NOMO-1 treated with DMSO at 0.1 percent for 48 hours (cell line): ENCODE results near the gene DOCK2.
"Not testable (repeated sequence)": the region's sequence is repeated elsewhere in the genome, so short reads cannot be mapped to it uniquely, and the experiment has no call there.

Experiments
- DNase-seq: peaks from one replicate; lab custom pipeline; 2025; ENCODE audit not compliant: unreplicated experiment; lab: John Stamatoyannopoulos, UW

The DOCK2 gene

DNA sequence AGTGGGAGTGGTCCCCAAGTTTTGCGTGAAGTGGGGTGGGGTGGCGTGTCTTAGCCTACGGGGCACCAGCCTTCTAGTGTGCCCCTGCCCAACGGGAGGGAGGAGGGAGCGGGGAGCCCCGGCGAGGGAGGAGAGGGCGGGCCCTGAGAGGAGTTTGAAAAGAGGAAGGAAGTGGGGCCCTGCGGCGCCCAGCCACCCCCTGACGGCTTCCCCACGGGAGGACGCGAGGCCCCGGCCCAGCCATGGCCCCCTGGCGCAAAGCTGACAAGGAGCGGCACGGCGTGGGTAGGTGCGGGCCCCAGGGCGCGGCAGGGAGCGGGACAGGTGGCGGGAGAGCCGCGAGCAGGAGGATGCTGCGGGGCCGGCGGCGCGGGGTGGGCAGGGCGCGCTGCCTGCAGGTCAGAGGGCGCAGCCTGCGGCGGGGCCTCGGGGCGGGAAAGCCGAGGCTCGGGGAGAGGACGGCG is at the start of gene DOCK2:
DOCK2 (plus strand) TSS at position 191 of the 464 bp plus-strand sequence; CDS start at position 243, 52 bp downstream.
- DNase-seq = peak; percentile 91

- no peak for DNase-seq
These were observed 46.5 kb upstream of the DOCK2 start for GRCh38 chr5:169590602-169591001.

- no peak for DNase-seq
These were observed 45.4 kb upstream of the DOCK2 start for GRCh38 chr5:169591636-169592035.

GRCh38 chr5:169592937-169593650 is 44.0 kb upstream of the DOCK2 start:
- no peak for DNase-seq

- DNase-seq = no peak
These were observed 41.8 kb upstream of the DOCK2 start for GRCh38 chr5:169595172-169595820.

DNA sequence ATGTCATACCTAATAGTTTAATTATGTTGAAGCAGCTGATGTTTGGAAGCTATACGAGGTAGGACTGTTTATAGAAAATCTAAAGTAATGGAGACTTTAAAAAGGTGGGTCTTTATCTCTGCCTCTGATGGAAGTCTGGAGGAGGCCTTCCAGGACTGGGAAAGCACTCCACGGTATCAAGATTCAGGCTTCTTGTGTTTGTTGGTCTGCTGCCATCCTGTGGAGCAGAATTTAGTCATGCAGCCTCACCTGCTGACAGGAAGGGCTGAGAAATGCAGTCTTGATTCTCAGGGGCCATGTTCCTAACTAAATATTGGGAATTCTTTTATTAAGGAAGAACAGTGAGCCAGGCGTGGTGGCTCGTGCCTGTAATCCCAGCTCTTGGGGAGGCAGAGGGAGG is 37.6 kb upstream of the DOCK2 start:
- DNase-seq = no peak

- no peak for DNase-seq
These were observed 34.5 kb upstream of the DOCK2 start for GRCh38 chr5:169602535-169602934.

GRCh38 chr5:169606279-169606678 is 30.8 kb upstream of the DOCK2 start:
- DNase-seq = no peak

- DNase-seq = no peak
These were observed 29.2 kb upstream of the DOCK2 start for GRCh38 chr5:169607882-169608281.

GRCh38 chr5:169609716-169610115 is 27.4 kb upstream of the DOCK2 start:
- DNase-seq = no peak

DNA sequence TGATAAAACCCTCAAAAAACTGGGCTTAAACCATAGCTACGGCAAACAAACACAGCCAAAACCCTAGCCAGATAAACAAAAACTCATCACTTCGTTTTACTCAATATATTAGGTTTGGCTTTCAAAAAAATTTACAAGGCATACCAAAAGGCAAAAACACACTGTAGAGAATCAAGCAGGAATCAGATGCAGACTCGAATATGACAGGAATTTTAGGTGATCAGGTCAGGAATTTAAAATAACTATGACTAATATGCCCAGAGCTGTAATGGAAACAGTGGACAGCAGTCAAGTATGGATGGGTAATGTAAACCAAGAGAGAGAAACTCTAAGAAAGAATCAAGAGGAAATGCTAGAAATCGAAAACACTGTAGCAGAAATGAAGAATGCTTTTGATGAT is 26.5 kb upstream of the DOCK2 start:
- no peak for DNase-seq

- no peak for DNase-seq
These were observed 21.5 kb upstream of the DOCK2 start for GRCh38 chr5:169615561-169615960.

DNA sequence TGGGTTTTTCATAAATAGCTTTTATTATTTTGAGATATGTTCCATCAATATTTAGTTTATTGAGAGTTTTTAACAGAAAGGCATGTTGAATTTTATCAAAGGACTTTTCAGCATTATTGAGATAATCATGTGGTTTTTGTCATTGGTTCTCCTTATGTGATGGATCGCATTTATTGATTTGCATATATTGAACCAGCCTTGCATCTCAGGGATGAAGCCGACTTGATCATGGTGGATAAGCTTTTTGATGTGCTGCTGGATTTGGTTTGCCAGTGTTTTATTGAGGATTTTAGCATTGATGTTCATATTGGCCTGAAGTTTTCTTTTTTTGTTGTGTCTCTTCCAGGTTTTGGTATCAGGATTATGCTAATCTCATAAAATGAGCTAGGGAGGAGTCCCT is 12.8 kb upstream of the DOCK2 start:
- not testable (repeated sequence) for DNase-seq

- no peak for DNase-seq
These were observed 10.3 kb upstream of the DOCK2 start for GRCh38 chr5:169626779-169627178.

DNA sequence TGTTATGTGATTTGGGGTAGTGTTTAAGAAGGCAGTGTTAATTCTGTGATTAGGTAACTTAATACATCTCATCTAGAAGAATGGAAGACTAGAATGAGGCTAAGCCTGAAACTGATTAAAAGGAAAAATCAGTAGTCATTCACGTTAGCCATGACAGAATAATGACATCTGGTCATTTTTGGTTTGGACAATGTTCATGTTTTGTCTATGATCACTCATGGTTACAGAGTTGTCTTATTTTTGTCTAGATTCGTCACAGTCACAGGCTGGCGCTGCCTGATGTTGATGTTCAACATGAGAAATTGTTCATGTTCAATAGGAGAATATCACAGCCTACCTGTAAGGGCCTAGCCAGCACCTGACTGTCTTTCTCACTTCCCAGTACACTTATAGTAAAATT is 9.5 kb upstream of the DOCK2 start:
- no peak for DNase-seq

DNA sequence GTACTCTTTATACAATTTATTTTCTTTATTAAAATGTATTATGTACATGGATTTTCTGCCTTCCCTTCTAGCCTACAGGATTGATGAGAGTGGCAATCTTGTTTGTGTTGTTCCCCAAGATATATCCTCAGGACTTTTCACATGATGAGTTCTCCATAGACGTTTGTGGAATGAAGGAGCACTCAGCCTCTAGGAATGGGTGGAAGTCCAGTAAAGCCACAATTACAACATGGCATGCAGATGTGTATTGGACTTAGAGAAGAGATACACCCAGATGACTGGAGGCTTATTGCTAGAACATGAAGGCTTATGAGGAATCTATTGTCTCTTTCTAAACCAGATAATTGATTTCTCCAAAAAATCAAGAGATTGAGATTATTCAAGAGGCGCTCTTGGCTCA is 8.2 kb upstream of the DOCK2 start:
- no peak for DNase-seq

DNA sequence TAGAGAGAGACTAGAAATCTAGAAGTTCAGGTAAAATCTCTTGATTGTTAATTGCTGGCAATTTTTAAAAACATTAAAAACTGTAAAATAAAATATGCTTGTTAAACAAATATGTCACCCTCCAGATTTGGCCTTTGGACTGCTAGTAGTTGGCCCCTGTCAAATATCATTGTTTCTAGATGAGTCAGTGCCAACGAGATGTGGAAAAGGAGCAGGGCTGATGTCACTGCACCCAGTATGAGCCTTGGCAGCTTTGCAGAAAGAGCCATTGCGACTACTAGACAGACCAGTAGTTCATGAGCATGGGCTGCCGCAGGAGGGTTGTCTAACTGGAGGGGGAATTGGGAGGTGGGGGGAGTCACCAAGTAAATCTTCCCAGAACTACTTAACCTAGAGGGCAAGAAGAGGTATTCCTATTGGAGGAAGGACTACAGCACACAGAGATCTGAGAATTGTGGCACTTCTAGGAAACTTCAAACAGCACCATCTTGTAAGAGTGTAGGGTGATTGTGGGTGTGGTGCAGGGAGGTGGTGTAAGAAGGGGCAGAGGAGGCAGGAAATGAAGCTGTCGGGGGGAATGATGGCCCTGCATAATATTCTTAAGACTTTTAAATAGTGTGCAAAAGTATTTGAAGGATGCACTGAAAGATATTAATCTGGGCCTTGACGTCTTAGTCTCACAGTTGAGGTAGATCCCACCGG is 7.1 kb upstream of the DOCK2 start:
- no peak for DNase-seq

- no peak for DNase-seq
These were observed 5.7 kb upstream of the DOCK2 start for GRCh38 chr5:169631360-169631759.

DNA sequence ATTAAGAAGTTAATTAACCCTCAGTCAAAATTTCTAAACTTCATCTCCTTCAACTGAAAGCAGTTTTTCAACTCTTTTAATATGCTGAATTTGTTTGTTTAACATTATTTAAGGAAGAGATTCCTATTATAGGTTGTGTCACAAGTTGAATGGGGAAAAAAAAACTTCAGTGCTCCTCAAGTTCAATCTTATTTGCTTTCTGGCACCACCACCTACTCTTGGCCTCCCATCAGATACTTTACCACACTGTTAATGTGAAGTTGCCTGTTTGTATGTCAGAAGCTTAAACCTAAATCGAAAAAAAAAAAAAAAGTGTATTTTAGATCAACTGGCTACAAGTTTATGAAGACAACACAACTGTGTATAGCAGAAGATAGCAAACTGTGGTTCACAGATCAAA is 4.1 kb upstream of the DOCK2 start:
- DNase-seq = no peak

GRCh38 chr5:169634606-169635005 is 2.5 kb upstream of the DOCK2 start:
- no peak for DNase-seq

DNA sequence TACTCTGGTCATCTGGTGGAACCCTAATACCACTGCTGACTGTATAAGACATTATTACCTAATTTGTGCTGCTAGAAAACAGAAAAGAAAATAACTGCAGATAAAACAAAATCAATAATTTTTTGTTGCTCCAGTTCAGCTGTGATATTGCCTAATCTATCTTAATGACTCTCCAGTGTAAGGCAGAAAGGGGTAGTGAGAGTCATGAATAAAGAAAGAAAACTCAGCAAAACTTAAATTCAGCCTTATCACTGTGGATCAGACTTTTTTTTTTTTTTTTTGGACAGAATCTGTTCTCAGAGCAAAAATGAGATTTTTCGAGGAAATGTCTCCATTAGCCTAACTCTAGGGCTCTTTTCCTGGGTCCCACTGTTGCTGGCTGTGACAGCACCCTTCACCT is 1.1 kb upstream of the DOCK2 start:
- DNase-seq = peak; percentile 92

DNA sequence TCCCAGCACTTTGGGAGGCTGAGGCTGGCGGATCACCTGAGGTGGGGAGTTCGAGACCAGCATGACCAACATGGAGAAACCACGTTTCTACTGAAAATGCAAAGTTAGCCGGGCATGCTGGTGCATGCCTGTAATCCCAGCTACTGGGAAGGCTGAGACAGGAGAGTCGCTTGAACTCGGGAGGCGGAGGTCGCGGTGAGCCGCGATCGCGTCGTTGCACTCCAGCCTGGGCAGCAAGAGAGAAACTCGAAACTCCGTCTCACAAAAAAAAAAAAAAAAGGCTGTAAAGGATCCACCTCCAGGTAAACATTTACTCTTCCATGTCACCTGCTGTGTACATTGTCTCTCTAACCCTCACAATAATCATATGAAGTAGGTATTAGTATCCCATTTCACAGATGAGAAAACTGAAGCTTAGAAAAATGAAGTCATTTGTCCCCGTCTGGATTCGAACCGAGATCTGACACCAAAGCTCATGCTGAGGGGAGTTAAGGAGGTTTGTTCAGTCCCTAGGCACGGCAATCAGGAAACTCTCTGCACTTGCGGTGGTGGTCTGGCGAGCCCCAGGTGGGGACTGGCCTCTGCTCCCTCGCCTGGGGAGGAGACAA is 494 bp upstream of the DOCK2 start:
- DNase-seq = no peak
